ENCODE results near the gene TAF4.

The TAF4 gene

GRCh38 chr20:61957961-61958715 is 107.5 kb downstream of the TAF4 start:
- no peak for DNase-seq (ENCODE audit: low spot score)
- no peak for TF ChIP-seq CTCF (IDR thresholded peaks at IDR 0.05)
- no peak overlapping the region for H3K27ac ChIP-seq
- H3K4me3 ChIP-seq, result no peak overlapping the region

GRCh38 chr20:61956396-61957342 is 109.0 kb downstream of the TAF4 start:
- TF ChIP-seq CTCF (IDR thresholded peaks at IDR 0.05), result no peak
- H3K27ac ChIP-seq, result no peak overlapping the region
- no peak overlapping the region for H3K4me3 ChIP-seq
- no peak for DNase-seq (ENCODE audit: low spot score)

GRCh38 chr20:61955668-61956395 is 109.8 kb downstream of the TAF4 start:
- TF ChIP-seq CTCF (IDR thresholded peaks at IDR 0.05), result no peak
- H3K27ac ChIP-seq, result no peak overlapping the region
- no peak for DNase-seq (ENCODE audit: low spot score)
- no peak overlapping the region for H3K4me3 ChIP-seq

- TF ChIP-seq CTCF (IDR thresholded peaks at IDR 0.05), result no peak
- no peak for DNase-seq (ENCODE audit: low spot score)
- H3K4me3 ChIP-seq, result no peak overlapping the region
- no peak overlapping the region for H3K27ac ChIP-seq
Measured at GRCh38 chr20:61954276-61955021, 111.2 kb downstream of the TAF4 start.

- no peak overlapping the region for H3K27ac ChIP-seq
- no peak for DNase-seq (ENCODE audit: low spot score)
Measured at GRCh38 chr20:61953037-61954021, 112.4 kb downstream of the TAF4 start.

More at GRCh38 chr20:61953037-61954021, 112.4 kb downstream of the TAF4 start:
- no peak for TF ChIP-seq CTCF (IDR thresholded peaks at IDR 0.05)
- no peak overlapping the region for H3K4me3 ChIP-seq

Measured in coronary artery (tissue), 2 donors.